ENCODE results near the gene GINS1. TPM values are rescaled to one million over a fixed set of nuclear protein-coding genes. Genes with fewer than 3 reads are reported as not detected.

GINS1 gene
- total and polyA plus RNA-seq, 3 donors from 2014 or later, result 14.2 to 23.7 (median 19.9) TPM

- TF ChIP-seq POLR2A (IDR thresholded peaks at IDR 0.05) (no peak), CTCF (IDR thresholded peaks at IDR 0.05) (no peak)
- intact Hi-C loops (cut with DNase I; ENCODE audit: low total_unique reads), result no loop called here
- no peak for DNase-seq
Measured at GRCh38 chr20:25491446-25492038, 84.1 kb downstream of the GINS1 start.

GRCh38 chr20:25493137-25493536, 85.7 kb downstream of the GINS1 start:
- Histone ChIP-seq H3K27ac (no peak overlapping the region), H3K27me3 (no peaks in the 10 kb centered on the region), H3K4me3 (no peak overlapping the region), H3K36me3 (ENCODE audit: low read depth, missing control alignments) (no peaks in the 10 kb centered on the region), H3K9me3 (no peaks in the 10 kb centered on the region), H3K4me1 (no peaks in the 10 kb centered on the region)
- TF ChIP-seq POLR2A (IDR thresholded peaks at IDR 0.05) (no peak), CTCF (IDR thresholded peaks at IDR 0.05) (no peak)
- intact Hi-C loops (cut with DNase I; ENCODE audit: low total_unique reads), result no loop called here
- 72 to 82% methylated on average over 10 of the region's 10 CpGs for WGBS, 2 donors
- no peak for DNase-seq

More at GRCh38 chr20:25491446-25492038, 84.1 kb downstream of the GINS1 start:
- H3K4me1 ChIP-seq, result no peaks in the 10 kb centered on the region
- H3K36me3 ChIP-seq (ENCODE audit: low read depth, missing control alignments), result no peaks in the 10 kb centered on the region
- no peak overlapping the region for H3K27ac ChIP-seq
- 90 to 95% methylated on average over 8 to 12 of the region's 12 CpGs for WGBS, 2 donors
- H3K27me3 ChIP-seq, result no peaks in the 10 kb centered on the region
- no peaks in the 10 kb centered on the region for H3K9me3 ChIP-seq
- no peak overlapping the region for H3K4me3 ChIP-seq

DNA sequence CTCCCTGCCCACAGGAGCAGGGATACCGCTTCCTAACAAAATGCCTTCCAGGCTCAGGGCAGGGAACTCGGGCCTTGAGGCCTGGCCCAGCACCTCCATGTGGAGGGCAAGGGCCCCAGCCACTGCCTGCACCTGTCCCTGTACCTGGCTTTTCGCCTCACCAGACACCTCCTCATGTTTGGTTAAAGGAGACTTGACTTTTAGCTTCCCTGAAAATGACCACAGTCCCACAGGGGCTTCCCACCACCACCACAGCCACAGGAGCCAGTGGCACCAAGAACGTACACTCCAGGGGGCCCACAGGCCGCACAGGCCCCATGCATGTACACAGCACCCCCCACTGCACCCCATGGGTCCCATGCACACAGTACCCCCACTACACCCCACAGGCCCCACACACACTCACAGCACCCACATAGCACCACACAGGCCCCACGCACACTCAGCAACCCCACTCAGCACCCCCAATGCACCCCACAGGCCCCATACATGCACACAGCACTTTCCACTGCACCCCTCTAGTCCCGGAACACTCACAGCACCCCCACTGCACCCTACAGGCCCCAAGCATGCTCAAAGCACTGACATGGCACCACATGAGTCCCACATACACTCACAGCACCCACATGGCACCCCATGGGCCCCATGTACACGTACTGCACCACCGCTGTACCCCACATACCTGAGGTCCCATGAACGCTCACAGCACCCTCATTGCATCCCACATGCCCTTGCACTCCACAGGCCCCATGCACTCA, 86.5 kb downstream of the GINS1 start:
- Histone ChIP-seq H3K27me3 (no peaks in the 10 kb centered on the region), H3K4me3 (no peak overlapping the region), H3K36me3 (ENCODE audit: low read depth, missing control alignments) (no peaks in the 10 kb centered on the region), H3K4me1 (no peaks in the 10 kb centered on the region), H3K9me3 (no peaks in the 10 kb centered on the region), H3K27ac (no peak overlapping the region)
- intact Hi-C loops (cut with DNase I; ENCODE audit: low total_unique reads), result no loop called here
- no peak for DNase-seq
- no peak for TF ChIP-seq POLR2A (IDR thresholded peaks at IDR 0.05)
- TF ChIP-seq CTCF (IDR thresholded peaks at IDR 0.05), result no peak
- WGBS, 2 donors, result 95 to 96% methylated on average over 9 to 10 of the region's 10 CpGs

DNA sequence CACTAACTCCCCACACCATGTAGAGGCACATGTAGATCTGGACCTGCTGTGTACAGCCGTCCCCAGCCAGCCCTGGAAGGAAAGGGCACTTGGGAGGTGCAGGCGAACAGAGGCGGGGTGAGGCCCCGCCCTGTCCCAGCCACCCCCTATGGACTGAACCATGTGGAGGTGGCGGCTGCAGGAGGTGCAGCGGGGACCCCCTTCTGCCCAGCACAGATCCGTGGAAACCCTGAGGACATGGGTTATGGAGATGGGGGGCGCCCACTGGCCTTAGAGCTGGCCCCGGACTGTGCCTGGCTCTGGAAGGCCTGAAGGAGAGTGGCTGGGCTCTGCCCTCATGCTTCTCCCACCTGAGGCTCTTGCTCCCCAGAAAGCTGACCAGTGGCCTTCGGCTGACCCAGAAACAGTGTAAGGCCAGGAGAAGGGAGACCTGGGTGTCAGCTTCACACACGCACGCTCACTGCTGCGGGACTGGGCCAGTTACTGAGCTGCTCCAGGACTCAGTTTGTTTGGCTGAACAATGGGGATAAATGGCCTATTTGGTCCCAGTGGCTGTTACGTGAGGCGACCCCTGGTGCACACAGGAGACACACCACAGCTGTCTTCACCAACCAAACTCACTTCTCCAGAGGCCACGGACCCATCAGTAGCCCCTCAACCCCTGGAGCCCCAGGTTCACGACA, 87.2 kb downstream of the GINS1 start:
- Histone ChIP-seq H3K27ac (no peak overlapping the region), H3K9me3 (no peaks in the 10 kb centered on the region), H3K27me3 (no peaks in the 10 kb centered on the region), H3K4me3 (no peak overlapping the region), H3K4me1 (no peaks in the 10 kb centered on the region), H3K36me3 (ENCODE audit: low read depth, missing control alignments) (no peaks in the 10 kb centered on the region)
- DNase-seq, result no peak
- intact Hi-C loops (cut with DNase I; ENCODE audit: low total_unique reads), result no loop called here
- WGBS, 2 donors, result 88 to 92% methylated on average over 6 to 17 of the region's 17 CpGs
- TF ChIP-seq POLR2A (IDR thresholded peaks at IDR 0.05) (no peak), CTCF (IDR thresholded peaks at IDR 0.05) (no peak)
